ENCODE measurements around the gene TEX22. TPM values are rescaled to one million over a fixed set of nuclear protein-coding genes. Genes with fewer than 3 reads are reported as not detected.

The TEX22 gene
- polyA plus RNA-seq, 1 donor from 2014 or later = 1.0 TPM

DNA sequence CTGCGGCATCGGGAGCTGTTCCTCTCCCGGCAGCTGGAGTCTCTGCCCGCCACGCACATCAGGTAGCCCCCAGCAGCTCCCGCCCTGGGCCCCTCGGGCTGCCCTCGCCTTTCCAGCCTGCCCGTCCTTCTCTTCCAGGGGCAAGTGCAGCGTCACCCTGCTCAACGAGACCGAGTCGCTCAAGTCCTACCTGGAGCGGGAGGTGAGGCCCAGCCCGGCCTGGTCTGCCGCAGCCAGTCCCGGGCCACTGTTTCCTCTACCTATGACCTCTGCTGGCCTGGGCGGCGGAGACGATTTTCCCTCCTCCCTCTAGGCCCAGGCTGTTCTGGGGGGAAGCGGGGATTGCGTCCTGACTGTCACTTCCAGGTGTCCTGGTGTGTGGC lies 51.8 kb downstream of the TEX22 start:
- Mint-ChIP-seq H3K36me3 (peaks cover 1% of the 10 kb centered on the region), H3K27me3 (no peaks in the 10 kb centered on the region), H3K9me3 (no peaks in the 10 kb centered on the region), H3K27ac (no peak overlapping the region), H3K4me3 (no peak overlapping the region), H3K4me1 (peaks cover 0 to 2% (median 0%) of the 10 kb centered on the region in 3 donors)

DNA sequence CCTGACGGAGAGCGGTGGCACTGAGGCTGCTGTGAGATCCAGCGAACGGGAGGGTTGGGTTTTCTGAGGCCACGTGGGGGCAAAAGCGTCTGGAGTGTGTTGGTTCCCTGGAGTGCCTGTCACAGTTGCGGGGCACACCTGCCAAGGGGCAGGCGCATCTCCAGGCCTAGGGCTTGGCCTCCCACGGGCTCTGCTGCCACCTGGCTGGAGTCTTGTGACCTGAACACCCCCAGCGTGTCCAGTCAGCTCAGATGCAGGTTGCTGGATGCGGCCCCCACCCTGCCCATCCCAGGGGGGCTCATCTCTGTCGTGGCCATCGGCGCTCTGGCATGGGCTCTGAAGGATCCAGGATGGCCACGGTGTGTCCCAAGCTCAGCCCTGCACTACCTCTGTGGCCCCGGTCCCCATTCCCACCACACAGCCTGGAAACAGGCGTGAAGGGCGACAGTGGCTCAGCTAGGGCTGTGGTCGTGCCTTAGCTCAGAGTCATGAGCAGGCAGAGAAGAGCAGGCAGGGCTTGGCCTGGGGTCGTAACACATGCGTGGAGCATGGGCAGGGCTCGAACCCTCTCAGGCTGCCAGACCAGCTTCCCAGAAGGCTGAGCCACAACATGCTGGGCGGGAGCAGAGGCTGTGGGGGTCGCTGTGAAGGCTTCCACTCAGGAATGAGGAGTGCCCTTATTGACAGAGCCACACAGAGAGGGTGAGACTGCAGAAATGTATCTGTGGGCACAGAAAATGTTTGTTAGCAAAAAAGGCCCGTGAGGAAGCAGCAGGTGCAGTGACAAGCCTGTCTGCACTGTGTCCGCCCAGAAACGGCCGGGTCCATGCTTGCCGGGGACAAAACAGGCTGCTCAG lies 52.8 kb downstream of the TEX22 start:
- Mint-ChIP-seq H3K4me1 (peaks cover 0 to 2% (median 0%) of the 10 kb centered on the region in 3 donors), H3K4me3 (no peak overlapping the region), H3K27me3 (no peaks in the 10 kb centered on the region), H3K27ac (no peak overlapping the region), H3K36me3 (peaks cover 1% of the 10 kb centered on the region), H3K9me3 (no peaks in the 10 kb centered on the region)

DNA sequence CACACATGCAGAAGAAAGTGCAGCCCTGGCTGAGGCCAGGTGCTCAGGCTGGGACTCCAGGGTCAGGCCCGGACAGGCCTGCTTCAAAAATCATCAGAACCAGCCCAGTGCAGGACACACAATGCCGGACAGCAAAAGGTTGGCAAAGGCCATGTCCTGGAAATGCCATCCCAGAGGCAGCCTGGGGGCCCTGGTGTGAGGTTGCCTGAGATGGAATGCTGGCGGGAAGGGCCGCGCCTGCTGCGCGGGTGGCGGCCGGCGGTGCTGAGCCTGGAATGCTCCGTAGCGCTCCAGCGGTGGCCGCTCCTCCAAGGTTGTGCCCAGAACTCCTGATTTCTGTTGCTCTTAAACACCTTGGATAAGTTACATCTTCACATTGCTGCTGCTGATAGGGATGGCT lies 54.6 kb downstream of the TEX22 start:
- Mint-ChIP-seq H3K4me3 (no peak overlapping the region), H3K27me3 (no peaks in the 10 kb centered on the region), H3K9me3 (no peaks in the 10 kb centered on the region), H3K27ac (no peak overlapping the region), H3K4me1 (peaks cover 0 to 2% (median 0%) of the 10 kb centered on the region in 3 donors), H3K36me3 (peaks cover 1% of the 10 kb centered on the region)

DNA sequence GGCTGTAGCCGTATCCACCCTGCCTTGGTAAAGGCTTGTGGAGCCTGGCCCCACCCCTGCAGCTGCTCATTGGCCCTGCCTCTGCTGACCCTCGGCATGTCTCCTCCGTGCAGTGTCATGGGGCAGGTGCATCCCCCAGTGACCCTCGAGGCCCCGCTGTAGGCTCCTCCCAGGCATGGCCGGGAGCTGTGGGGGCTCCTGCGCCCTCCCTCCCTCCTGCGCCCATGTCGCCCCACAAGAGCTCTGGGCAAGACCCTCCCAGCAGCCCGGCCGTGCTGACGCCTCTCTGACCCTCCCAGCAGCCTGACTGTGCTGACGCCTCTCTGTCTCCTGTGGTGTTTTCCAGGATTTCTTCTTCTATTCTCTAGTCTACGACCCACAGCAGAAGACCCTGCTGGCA lies 55.5 kb downstream of the TEX22 start:
- Mint-ChIP-seq H3K27ac (no peak overlapping the region), H3K36me3 (peaks cover 1% of the 10 kb centered on the region), H3K4me1 (peaks cover 0 to 2% (median 0%) of the 10 kb centered on the region in 3 donors), H3K4me3 (no peak overlapping the region), H3K9me3 (no peaks in the 10 kb centered on the region), H3K27me3 (no peaks in the 10 kb centered on the region)

DNA sequence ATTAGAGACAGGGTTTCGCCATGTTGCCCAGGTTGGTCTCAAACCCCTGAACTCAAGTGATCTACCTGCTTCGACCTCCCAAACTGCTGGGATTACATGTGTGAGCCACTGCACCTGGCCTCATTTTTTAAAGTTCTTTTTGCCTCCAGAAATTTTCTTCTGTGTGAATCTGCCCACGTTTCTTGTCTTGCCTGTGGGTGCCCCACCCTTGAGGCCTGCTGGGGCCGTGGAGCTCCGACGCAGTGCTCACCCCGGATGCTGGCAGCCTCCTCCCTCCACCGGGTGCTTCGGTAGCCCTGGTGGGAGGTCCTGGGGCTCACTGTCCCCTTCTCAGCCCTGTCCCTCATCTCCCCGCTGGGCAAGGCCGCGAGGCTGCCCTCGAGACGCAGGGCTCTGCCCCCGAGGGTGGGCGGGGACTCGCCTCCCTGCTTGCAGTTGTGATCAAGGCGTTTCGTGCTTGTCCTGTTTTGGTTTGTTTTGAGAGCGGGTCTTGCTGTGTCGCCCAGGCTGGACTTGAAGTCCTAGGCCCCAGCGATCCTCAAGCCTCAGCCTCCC lies 56.8 kb downstream of the TEX22 start:
- H3K36me3 Mint-ChIP-seq = peaks cover 1% of the 10 kb centered on the region
- peak overlapping the region in 2 of 3 donors; percentile 14 to 69 for H3K27ac Mint-ChIP-seq
- H3K4me3 Mint-ChIP-seq = no peak overlapping the region
- no peaks in the 10 kb centered on the region for H3K27me3 Mint-ChIP-seq
- H3K9me3 Mint-ChIP-seq = no peaks in the 10 kb centered on the region
- peaks cover 0 to 2% (median 0%) of the 10 kb centered on the region in 3 donors for H3K4me1 Mint-ChIP-seq

DNA sequence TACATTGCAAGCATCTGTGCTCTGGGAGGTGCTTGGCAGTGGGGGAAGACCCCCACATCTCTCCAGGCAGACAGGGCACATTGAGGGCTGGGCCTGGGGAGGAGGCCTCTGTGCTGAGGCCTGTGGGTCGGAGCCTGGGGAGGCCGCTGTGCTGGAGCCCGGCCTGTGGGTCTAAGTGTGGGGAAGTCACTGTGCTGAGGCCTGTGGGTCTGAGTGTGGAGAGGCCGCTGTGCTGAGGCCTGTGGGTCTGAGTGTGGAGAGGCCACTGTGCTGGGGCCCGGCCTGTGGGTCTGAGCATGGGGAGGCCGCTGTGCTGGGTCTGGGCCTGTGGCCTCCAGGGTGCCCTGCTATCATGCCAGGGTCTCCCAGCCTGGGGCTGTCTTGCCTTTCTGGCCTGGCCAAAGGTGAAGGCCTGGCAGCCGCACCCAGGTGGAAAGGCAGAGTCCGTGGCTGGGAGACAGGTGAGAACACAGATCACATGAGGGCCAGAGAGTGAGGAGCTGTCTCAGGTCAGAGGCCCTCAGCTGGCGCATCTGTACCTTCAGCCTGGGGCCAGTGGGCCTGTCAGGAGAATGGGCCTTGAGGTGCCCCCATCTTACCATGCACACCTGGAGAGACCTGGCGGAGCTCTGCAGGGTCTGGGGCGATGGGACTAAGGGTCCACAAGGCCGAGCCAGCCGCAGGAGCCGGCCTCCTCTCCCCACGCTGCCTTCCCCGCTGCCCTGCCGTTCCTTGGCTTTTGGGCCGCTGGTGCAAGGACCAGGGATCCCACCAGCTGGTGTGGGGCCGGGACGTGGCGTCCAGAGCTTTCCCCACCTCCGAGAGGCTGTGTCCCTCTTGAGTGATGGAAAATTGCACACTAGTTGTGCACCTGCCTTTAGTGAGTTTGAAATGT lies 57.7 kb downstream of the TEX22 start:
- H3K4me3 Mint-ChIP-seq = no peak overlapping the region
- H3K27ac Mint-ChIP-seq = peak overlapping the region in 2 of 3 donors; percentile 23 to 69

DNA sequence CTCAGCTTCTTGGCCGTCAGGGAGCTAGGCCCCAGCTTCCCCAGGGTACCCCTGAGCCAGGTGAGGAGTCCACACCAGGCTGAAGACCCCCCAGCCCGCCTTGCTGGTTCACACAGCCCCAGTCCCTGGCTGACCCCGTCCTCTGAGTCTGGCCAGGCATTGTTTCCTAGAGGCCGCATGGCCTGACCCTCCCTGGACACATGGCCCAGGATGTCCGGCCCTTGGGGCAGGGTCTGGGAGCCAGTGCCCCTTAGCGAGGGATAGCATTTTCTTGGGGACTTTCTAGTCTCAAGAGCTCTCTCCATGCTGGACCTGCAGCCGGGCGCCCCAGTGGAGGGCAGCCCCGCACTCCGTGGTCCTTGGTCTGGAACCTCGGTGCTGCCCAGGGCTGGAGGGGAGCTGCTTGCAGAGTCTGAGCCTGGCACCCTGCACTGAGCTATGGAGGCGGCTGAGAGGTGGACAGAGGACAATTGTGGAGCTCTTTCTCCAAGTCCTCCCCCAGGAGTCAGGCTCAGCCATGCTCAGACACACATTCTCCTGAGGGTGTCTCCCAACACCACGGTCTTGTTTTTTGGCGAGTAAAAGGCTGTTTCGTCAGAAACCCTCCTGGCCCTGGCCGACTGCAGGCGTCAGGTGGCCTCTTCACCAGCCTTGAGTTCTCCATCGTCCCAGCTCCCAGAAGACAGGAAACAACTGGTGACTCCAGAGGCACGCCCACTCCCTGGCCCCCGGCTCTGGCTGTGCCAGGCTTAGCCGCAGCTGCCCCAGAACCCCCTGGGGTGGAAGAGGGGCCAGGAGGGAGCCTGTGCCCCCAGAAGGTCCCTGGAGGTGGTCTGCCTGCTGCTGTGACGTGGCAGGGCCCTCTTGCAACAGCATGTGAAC lies 58.6 kb downstream of the TEX22 start:
- Mint-ChIP-seq H3K36me3 (peaks cover 3% of the 10 kb centered on the region), H3K4me1 (peaks cover 0 to 2% (median 0%) of the 10 kb centered on the region in 3 donors), H3K4me3 (no peak overlapping the region), H3K27ac (peak overlapping the region in 1 of 3 donors; percentile 23), H3K9me3 (no peaks in the 10 kb centered on the region), H3K27me3 (no peaks in the 10 kb centered on the region)

More for the DNA sequence above, 57.7 kb downstream of the TEX22 start:
- no peaks in the 10 kb centered on the region for H3K9me3 Mint-ChIP-seq
- H3K4me1 Mint-ChIP-seq = peaks cover 0 to 2% (median 0%) of the 10 kb centered on the region in 3 donors
- no peaks in the 10 kb centered on the region for H3K27me3 Mint-ChIP-seq
- H3K36me3 Mint-ChIP-seq = peaks cover 1% of the 10 kb centered on the region

DNA sequence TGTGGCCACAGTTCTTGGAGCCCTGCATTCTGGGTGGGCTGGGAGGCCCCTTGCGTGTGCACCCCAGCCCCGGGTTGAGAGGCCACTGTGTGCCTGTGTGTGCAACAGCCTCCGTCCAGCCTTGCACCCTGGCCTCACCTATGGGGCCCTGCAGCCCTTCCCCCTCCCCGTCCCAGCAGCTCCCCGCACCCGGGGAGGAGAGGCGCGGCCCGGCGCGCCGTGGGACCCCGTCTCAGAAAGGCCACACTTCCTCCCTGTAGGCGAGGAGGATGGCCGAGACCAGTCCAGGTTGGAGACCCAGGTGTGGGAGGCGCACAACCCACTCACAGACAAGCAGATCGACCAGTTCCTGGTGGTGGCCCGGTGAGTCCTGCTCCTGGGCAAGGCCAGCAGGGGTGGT lies 59.7 kb downstream of the TEX22 start:
- Mint-ChIP-seq H3K4me3 (no peak overlapping the region), H3K36me3 (peaks cover 2% of the 10 kb centered on the region), H3K9me3 (no peaks in the 10 kb centered on the region), H3K27ac (no peak overlapping the region), H3K4me1 (no peaks in the 10 kb centered on the region), H3K27me3 (no peaks in the 10 kb centered on the region)

DNA sequence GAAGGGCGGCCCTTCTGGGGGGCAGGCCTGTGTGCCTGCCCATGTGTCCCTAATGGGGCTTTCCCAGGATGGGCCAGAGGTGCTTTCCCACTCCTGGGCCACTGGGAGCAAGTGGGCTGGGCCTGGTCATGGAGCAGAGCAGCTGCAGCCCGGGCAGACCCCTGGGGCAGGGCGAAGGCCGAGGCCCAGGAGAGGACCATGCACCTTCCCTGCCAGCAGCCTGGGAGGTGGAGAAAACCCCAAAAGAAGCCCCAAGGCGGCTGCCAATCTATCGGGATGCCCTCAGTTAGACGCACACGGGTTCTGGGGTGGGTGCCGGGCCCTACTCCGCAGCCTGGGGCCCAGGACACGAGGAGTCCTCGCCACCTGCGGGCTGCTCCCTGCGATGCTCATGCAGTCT lies 60.2 kb downstream of the TEX22 start:
- Mint-ChIP-seq H3K27ac (no peak overlapping the region), H3K36me3 (peaks cover 2% of the 10 kb centered on the region), H3K4me3 (no peak overlapping the region), H3K9me3 (no peaks in the 10 kb centered on the region), H3K27me3 (no peaks in the 10 kb centered on the region), H3K4me1 (no peaks in the 10 kb centered on the region)

DNA sequence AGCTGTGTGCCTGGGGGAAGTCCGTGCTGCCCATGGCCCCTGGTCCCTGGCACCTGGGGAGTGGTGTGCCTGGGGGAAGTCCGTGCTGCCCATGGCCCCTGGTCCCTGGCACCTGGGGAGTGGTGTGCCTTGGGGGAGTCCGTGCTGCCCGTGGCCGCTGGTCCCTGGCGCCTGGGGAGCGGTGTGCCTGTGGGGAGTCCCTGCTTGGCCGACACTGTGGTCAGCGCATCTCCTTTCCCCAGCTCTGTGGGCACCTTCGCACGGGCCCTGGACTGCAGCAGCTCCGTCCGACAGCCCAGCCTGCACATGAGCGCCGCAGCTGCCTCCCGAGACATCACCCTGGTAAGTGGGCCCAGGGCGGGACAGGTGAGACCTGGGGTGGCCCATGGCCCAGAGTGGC lies 61.8 kb downstream of the TEX22 start:
- H3K27me3 Mint-ChIP-seq = no peaks in the 10 kb centered on the region
- H3K4me3 Mint-ChIP-seq = no peak overlapping the region
- H3K27ac Mint-ChIP-seq = no peak overlapping the region
- no peaks in the 10 kb centered on the region for H3K4me1 Mint-ChIP-seq
- H3K9me3 Mint-ChIP-seq = no peaks in the 10 kb centered on the region
- H3K36me3 Mint-ChIP-seq = peaks cover 2% of the 10 kb centered on the region

DNA sequence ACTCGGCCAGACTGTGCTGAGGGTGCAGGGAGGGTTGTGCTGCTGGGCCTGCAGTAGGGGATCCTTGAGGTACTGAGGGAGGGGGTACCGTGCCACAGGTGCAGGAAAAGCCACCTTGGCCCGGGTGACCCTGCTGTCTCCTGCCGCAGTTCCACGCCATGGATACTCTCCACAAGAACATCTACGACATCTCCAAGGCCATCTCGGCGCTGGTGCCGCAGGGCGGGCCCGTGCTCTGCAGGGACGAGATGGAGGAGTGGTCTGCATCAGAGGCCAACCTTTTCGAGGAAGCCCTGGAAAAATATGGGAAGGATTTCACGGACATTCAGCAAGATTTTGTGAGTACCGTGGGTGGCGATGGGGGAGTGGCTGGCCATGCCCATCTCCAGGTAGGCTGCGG lies 62.3 kb downstream of the TEX22 start:
- Mint-ChIP-seq H3K4me3 (no peak overlapping the region), H3K36me3 (peaks cover 2% of the 10 kb centered on the region), H3K9me3 (no peaks in the 10 kb centered on the region), H3K4me1 (no peaks in the 10 kb centered on the region), H3K27ac (no peak overlapping the region), H3K27me3 (no peaks in the 10 kb centered on the region)

DNA sequence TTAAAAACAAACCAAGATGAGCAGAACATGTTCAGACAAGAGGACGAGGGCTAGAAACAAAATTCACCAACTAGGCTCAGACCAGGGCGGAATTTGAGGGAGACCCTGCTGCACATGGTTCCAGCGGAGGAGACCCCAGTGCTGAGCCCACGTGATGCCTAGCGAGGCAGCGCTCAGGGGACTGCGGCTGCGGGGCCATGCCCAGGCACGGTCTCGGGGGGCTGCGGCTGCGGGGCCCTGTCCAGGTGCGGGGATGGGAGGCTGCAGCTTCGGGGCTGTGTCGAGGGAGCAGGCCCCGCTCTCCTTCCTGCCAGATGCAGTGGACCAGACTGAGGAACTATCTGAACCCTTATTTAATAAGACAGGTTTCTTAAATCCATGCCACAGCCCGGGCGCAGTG lies 63.6 kb downstream of the TEX22 start:
- no peaks in the 10 kb centered on the region for H3K4me1 Mint-ChIP-seq
- no peak overlapping the region for H3K27ac Mint-ChIP-seq
- peaks cover 2% of the 10 kb centered on the region for H3K36me3 Mint-ChIP-seq
- no peaks in the 10 kb centered on the region for H3K9me3 Mint-ChIP-seq
- H3K27me3 Mint-ChIP-seq = no peaks in the 10 kb centered on the region
- H3K4me3 Mint-ChIP-seq = no peak overlapping the region

Data from IgD-negative memory B cell (primary cell).